Thyroid gland (tissue), 4 donors: ENCODE data around the gene RAB9B. TPM values are rescaled to one million over a fixed set of nuclear protein-coding genes. Genes with fewer than 3 reads are reported as not detected.

Experiments
- DNase-seq, 2 donors: peaks; one replicate each; pipeline ENCODE4 v3.0.0-alpha.2; 2019
- H3K27ac ChIP-seq, 3 donors: fragments of 200-600 bp; sonication (generic); 1 replicate in 2 of 3; 2 replicates in 1 of 3; pipeline ENCODE4 v1.5.1; 2016 to 2019; ENCODE audit warnings: mild to moderate bottlenecking in 1 of 3, moderate library complexity in 1 of 3
- H3K27me3 ChIP-seq: fragments of 200-600 bp; sonication (generic); one replicate; pipeline ENCODE4 v1.5.1; 2019
- H3K36me3 ChIP-seq, 2 donors: fragments of 200-600 bp; sonication (generic); one replicate each; pipeline ENCODE4 v1.5.1; 2016 to 2019
- H3K4me1 ChIP-seq, 2 donors: fragments of 200-600 bp; sonication (generic); one replicate each; pipeline ENCODE4 v1.5.1; 2017 to 2019
- H3K4me3 ChIP-seq, 3 donors: fragments of 200-600 bp; sonication (generic); replicated peaks in 1 of 3; 1 replicate in 2 of 3; 2 replicates in 1 of 3; pipeline ENCODE4 v1.5.1; 2016; ENCODE audit warnings: mild to moderate bottlenecking in 1 of 3
- H3K9me3 ChIP-seq: fragments of 200-600 bp; sonication (generic); one replicate; pipeline ENCODE4 v1.5.1; 2017
- POLR2A ChIP-seq, 2 donors: fragments of 450-650 bp; IDR thresholded peaks; one replicate each; pipeline ENCODE4 v1.6.1; 2017; ENCODE audit warnings: antibody characterized with exemption in 2 of 2, mild to moderate bottlenecking in 2 of 2, moderate library complexity in 1 of 2
- WGBS, 2 donors: methylation state at CpG; one replicate each; pipeline ENCODE4 v1.1.5; 2017; 5-methylcytosine and 5-hydroxymethylcytosine counted together
- intact Hi-C: fragments of 100-400 bp; cut with DNase I; formaldehyde crosslinking; loops from one replicate; pipeline ENCODE4 v1.15.1; 2023
- total RNA-seq, 4 donors: library from RNA; depleted of rRNA; stranded (reverse); fragments of >200 nt; gene quantifications; one replicate each; pipeline ENCODE4 v1.2.3, GENCODE V29; 2016
- TF ChIP-seq, protein P1 (sequence below), 6 experiments: fragments of 200-600 bp in 3 of 6; fragments of 450-650 bp in 3 of 6; sonication (generic) in 3 of 6; IDR thresholded peaks; one replicate each; pipeline ENCODE4 v1.5.1; 2016 to 2019; ENCODE audit warnings: antibody characterized with exemption in 6 of 6, mild to moderate bottlenecking in 2 of 6, inconsistent platforms in 1 of 6, moderate library complexity in 1 of 6

Gene RAB9B
- total RNA-seq, 4 donors from 2014 or later: 1.9 to 4.1 (median 2.9) TPM

DNA sequence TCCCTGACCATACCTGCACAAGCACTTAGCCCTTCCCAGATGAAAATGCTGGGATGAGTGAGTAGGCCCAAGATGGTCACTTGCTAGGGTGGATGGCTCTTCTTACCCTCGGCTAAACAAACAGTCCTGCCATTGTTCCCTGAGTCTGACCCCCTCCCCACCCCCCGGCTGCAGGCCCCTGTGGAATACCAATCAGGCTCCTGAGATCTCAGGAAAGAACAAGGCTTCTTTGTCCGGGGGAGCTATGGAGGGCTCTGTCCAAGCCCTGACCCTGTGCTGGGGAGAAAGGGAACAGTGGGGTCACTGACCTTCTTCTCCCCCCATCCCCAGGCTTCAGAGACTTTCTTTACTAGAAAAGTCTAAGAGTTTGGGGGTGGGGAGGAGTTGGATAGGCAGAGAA, 49.4 kb downstream of the RAB9B start:
- TF ChIP-seq, protein P1, sequence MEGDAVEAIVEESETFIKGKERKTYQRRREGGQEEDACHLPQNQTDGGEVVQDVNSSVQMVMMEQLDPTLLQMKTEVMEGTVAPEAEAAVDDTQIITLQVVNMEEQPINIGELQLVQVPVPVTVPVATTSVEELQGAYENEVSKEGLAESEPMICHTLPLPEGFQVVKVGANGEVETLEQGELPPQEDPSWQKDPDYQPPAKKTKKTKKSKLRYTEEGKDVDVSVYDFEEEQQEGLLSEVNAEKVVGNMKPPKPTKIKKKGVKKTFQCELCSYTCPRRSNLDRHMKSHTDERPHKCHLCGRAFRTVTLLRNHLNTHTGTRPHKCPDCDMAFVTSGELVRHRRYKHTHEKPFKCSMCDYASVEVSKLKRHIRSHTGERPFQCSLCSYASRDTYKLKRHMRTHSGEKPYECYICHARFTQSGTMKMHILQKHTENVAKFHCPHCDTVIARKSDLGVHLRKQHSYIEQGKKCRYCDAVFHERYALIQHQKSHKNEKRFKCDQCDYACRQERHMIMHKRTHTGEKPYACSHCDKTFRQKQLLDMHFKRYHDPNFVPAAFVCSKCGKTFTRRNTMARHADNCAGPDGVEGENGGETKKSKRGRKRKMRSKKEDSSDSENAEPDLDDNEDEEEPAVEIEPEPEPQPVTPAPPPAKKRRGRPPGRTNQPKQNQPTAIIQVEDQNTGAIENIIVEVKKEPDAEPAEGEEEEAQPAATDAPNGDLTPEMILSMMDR (IDR thresholded peaks at IDR 0.05): no peak
- no peak for TF ChIP-seq POLR2A (IDR thresholded peaks at IDR 0.05)
- H3K27ac ChIP-seq: no peak overlapping the region
- 56 to 60% methylated on average over 1 to 3 of the region's 3 CpGs for WGBS, 2 donors
- intact Hi-C loops: no loop called here
- no peaks in the 10 kb centered on the region for H3K4me1 ChIP-seq
- no peak overlapping the region for H3K4me3 ChIP-seq
- DNase-seq: no peak
- H3K27me3 ChIP-seq: no peaks in the 10 kb centered on the region
- no peaks in the 10 kb centered on the region for H3K36me3 ChIP-seq
- no peaks in the 10 kb centered on the region for H3K9me3 ChIP-seq

DNA sequence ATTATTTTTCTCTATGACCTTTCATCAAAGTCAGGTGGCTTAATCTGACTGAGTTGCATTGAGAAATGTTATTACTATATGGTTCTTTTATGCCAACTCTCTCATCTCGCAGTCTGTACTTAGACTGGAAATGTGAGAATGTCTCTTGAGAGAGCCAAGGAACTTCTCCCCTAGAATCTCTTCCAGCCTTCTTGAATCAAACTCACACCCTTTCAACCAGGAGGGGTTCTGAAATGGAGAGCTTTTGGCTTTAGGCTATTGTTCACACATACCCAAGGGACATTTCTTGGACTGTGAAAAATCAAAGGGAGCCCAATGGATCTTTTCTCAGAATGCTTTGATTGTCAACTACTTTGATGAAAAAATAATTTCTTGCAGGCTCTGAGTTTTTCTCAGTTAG, 50.4 kb downstream of the RAB9B start:
- Histone ChIP-seq H3K36me3 (no peaks in the 10 kb centered on the region), H3K27me3 (no peaks in the 10 kb centered on the region), H3K4me3 (no peak overlapping the region), H3K27ac (no peak overlapping the region), H3K4me1 (no peaks in the 10 kb centered on the region), H3K9me3 (no peaks in the 10 kb centered on the region)
- WGBS, 2 donors: 75 to 81% methylated on average over 1 of the region's 1 CpG
- intact Hi-C loops: no loop called here
- DNase-seq: no peak
- TF ChIP-seq, protein P1 (IDR thresholded peaks at IDR 0.05): no peak
- TF ChIP-seq POLR2A (IDR thresholded peaks at IDR 0.05): no peak

DNA sequence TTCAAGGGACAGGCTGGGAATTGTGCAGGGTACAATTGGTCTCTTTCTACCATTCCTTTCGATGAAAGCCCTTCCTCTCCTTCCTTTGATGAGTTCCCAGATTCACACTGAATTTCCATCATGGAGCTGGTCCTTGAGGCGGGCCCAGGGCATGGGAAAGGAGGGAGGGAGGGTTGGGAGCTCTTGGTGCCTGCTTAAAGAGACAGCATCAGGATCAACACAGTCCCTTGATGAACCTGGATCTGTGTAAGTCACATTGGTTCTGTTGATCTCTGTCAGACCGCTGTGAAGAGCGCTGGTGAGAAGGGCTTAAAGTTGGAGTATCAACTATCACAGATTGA, 51.0 kb downstream of the RAB9B start:
- H3K4me1 ChIP-seq: no peaks in the 10 kb centered on the region
- H3K4me3 ChIP-seq: no peak overlapping the region
- no peak overlapping the region for H3K27ac ChIP-seq
- intact Hi-C loops: no loop called here
- TF ChIP-seq POLR2A (IDR thresholded peaks at IDR 0.05): no peak
- TF ChIP-seq, protein P1 (IDR thresholded peaks at IDR 0.05): no peak
- H3K9me3 ChIP-seq: no peaks in the 10 kb centered on the region
- no peaks in the 10 kb centered on the region for H3K27me3 ChIP-seq
- WGBS, 2 donors: 83 to 90% methylated on average over 4 of the region's 4 CpGs
- no peaks in the 10 kb centered on the region for H3K36me3 ChIP-seq
- DNase-seq: no peak

DNA sequence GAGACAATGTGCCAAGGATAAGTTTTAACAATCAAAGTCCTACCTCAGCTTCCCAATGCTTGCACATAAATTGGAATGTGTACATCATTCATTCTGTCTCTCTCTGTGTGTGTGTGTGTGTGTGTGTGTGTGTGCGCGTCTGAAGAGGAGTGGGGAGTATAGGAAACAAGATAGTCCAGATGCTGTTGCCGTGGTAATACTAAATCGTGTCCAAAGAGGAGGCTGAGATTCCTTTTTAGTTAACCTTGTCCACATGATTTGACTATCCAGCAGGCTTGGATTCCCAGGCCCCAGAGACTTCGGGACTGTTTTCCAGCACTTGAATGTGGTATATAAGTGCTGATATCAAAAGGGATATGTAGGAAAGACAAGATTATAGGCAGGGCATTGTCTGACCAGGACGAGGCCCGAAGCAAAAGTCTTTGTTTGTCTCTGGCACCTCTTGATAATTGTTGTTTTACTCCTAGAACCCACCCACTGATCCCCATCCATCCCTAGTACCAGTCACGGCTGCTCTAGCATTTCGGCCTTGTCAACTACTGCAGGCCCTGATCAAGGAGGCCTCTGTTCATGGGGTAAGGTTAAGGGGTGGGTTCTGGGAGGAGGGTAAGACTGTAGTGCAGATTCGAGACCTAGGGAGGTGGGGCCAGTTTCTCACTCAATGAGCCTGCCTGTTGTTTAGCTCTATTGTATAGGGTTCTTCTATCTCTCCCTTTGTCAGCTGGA, 51.6 kb downstream of the RAB9B start:
- no peak for TF ChIP-seq POLR2A (IDR thresholded peaks at IDR 0.05)
- TF ChIP-seq, protein P1 (IDR thresholded peaks at IDR 0.05): no peak
- no peak overlapping the region for H3K4me3 ChIP-seq

DNA sequence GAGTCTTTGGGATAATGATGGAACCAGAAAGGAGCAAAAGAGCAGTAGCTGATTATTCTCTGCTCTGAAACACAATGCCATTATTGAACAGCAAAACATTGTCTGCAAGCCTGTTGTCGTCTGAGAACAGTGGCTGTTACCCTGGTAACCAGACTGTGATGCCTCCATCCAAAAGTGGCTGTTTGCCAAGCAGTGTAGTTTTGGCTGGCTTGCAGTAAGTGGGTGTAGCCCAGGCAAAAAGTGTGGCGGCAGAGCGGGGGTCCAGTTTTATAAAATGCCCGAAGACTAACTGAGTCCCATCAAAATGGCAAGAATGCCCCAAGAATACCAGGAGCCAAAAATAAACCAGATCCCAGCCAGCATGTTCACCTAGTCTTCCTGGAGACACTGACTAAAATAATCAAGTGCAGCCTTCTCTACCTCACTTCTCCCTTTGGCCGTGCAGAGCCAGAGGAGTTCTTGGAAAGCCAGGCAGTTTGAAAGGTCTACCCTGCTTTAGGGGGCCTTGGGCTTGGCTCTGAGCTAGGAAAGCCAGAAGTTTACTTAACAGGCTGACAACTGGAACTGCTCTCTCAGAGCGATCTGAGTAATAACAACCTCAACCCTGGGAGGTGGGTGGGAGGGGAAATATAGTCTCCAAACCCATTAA, 52.8 kb downstream of the RAB9B start:
- 18 to 36% methylated on average over 4 to 6 of the region's 6 CpGs for WGBS, 2 donors
- H3K27ac ChIP-seq: no peak overlapping the region
- no peak overlapping the region for H3K4me3 ChIP-seq
- DNase-seq: peak; percentile 8 to 18
- TF ChIP-seq POLR2A (IDR thresholded peaks at IDR 0.05): no peak
- TF ChIP-seq, protein P1 (IDR thresholded peaks at IDR 0.05): no peak
- H3K4me1 ChIP-seq: no peaks in the 10 kb centered on the region
- no peaks in the 10 kb centered on the region for H3K9me3 ChIP-seq
- intact Hi-C loops: no loop called here
- no peaks in the 10 kb centered on the region for H3K27me3 ChIP-seq
- no peaks in the 10 kb centered on the region for H3K36me3 ChIP-seq

More for the DNA sequence above, 51.6 kb downstream of the RAB9B start:
- Histone ChIP-seq H3K36me3 (no peaks in the 10 kb centered on the region), H3K4me1 (no peaks in the 10 kb centered on the region), H3K9me3 (no peaks in the 10 kb centered on the region), H3K27me3 (no peaks in the 10 kb centered on the region), H3K27ac (no peak overlapping the region)
- 84 to 90% methylated on average over 8 to 10 of the region's 10 CpGs for WGBS, 2 donors
- no peak for DNase-seq
- intact Hi-C loops: no loop called here
